GM19351 (cell line): ENCODE results near the gene ATP5F1D.

Experiments
- ATAC-seq: cut with Tn5 transposase; IDR thresholded peaks from one replicate; pipeline ENCODE4 v1.9.1; 2021; ENCODE audit warnings: mild to moderate bottlenecking, moderate library complexity; ENCODE audit not compliant: unreplicated experiment

Gene ATP5F1D

GRCh38 chr19:1278713-1279660 lies 37.4 kb downstream of the ATP5F1D start:
- ATAC-seq, result no peak

- no peak for ATAC-seq
These were observed 38.3 kb downstream of the ATP5F1D start for GRCh38 chr19:1279782-1280341.

GRCh38 chr19:1280636-1281568 lies 39.4 kb downstream of the ATP5F1D start:
- no peak for ATAC-seq

GRCh38 chr19:1281569-1282287 lies 40.2 kb downstream of the ATP5F1D start:
- ATAC-seq, result no peak

- ATAC-seq, result no peak
These were observed 41.1 kb downstream of the ATP5F1D start for GRCh38 chr19:1282588-1283206.

- ATAC-seq, result no peak
These were observed 41.8 kb downstream of the ATP5F1D start for GRCh38 chr19:1283207-1283916.

GRCh38 chr19:1283917-1284292 lies 42.4 kb downstream of the ATP5F1D start:
- no peak for ATAC-seq

DNA sequence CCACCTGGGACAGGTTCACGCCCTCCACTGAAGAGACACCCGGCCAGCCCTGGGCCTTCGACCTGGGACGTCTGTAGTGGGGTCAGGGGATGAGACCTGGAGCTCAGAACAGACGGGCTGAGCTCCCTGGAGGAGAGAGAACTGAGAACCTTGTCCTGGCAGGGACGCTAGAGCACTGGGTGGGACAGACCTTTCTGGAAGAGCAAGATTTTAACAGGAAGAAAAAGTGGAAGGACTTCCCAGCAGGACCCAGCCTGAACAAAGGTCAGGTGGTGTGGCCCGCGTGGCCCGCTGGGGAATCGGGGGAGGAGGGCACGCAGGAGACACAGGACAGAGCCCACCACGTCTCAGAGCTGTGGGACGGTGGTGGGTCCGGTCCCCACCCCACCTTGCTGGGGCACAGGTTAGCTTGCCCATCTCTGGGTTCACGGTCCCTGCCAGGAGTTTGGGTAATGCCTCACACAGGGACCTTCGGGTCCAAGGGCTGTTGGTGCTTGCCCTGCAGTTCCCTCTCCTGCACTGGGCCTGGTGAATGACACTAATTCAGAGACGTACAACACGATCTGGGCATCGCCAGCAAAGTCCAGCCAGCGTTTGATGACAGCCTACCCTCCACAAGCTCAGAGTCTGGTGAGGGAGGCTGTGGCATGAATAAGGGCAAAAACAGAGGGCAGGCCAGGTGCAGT lies 42.9 kb downstream of the ATP5F1D start:
- ATAC-seq, result no peak

DNA sequence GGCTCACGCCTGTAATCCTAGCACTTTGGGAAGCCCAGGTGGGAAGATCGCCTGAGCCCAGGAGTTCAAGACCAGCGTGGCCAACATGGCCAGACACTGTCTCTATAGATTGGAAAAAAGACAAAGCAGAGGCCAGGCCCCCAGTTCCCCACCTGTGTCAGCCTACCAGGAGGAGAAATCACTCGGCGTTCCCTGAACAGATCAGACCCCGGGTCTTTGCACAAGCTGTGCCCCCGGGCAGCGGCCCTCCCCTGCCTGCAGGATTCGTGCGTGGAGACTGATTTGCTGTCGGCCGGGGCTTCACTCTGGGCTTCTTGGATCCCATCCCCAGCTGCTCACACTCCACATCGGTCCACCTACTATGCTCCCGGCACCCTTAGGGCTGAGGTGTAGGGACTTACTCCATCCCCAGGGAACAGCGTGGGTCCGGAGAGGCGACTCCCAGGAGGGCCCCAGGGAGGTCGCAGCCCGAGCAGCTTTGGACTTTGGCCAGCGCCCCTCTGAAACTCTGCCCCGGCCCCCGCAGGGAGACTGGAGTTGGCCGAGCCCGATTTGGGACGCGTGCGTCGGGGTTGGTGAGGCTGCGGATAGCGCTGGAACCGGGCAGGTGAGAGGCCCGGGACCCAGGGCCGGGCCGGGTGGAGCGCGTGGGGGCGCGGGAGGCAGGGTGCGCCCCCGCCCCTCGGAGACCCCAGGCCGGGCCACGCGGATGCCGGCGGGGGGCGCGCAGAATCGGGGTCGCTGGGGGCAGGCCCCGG lies 43.6 kb downstream of the ATP5F1D start:
- no peak for ATAC-seq

DNA sequence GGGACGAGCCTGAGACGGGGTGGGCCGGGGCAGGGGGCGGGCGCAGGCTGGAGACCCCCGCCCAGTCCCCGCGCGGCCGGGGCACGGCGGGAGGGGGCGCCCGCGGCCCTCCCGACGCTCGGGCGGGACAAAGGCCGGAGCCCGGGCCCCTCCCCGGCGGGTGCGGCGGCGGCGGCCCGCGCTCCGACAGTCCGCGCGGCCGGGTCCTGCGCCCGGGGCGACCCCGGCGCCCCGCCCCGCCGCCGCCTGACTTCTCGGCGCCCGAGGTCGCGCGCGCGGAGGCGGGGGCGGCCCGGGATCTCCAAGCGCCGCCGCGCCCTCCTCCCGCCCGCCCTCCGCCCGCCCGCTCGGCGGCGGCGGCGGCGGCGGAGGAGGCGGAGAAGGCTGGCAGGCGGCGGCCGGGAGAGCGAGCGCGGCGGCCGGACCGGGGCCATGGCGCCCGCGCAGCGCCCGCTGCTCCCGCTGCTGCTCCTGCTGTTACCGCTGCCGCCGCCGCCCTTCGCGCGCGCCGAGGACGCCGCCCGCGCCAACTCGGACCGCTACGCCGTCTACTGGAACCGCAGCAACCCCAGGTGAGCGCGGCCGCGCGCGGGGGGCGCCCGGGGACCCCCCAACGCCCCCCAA lies 44.3 kb downstream of the ATP5F1D start, which contains the start of gene EFNA2:
EFNA2 (plus strand) TSS at position 137 of the 624 bp plus-strand sequence; CDS start at position 433, 296 bp downstream.
- ATAC-seq, result no peak

DNA sequence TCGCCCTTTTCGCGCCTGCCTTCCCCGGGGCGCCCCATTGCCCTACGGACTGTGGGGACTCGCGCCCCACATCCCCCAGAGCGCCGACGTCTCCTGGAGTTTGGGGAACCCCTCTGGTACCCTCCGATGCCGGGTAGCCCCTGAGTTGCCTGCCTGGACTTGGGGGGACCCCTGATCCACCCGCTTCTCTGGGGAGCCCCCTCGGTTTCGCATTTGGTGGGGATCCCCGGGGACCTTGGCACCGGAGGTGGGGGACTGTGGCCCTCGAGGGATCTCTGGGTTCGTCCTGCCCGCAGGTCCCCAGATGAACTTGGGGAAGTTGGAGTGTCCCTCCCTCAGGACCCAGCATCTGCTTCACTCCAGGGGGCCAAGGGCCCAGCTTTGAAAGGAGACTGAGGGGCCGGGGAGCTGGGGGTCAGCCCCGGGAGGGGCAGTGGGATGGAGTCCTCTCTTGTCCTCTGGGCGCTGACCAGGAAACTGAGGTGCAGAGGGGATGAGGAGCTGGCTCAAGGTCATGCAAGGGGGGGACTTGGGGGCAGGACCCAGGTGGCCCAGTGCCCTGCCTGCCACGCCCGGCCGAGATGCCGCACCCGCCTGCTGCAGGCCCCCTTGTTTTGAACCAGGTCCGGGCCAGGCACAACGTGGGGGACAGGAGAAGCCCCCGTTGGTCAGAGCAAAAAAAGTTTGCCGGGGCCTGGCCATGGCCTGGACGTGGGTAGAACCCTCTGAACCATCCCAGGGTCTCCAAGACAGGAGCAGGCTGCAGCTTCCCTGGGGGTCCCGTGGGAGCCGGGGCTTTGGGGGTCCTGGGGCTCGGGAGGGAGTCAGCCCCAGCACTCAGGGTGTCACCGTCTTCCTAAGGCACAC lies 45.2 kb downstream of the ATP5F1D start:
- ATAC-seq, result no peak

DNA sequence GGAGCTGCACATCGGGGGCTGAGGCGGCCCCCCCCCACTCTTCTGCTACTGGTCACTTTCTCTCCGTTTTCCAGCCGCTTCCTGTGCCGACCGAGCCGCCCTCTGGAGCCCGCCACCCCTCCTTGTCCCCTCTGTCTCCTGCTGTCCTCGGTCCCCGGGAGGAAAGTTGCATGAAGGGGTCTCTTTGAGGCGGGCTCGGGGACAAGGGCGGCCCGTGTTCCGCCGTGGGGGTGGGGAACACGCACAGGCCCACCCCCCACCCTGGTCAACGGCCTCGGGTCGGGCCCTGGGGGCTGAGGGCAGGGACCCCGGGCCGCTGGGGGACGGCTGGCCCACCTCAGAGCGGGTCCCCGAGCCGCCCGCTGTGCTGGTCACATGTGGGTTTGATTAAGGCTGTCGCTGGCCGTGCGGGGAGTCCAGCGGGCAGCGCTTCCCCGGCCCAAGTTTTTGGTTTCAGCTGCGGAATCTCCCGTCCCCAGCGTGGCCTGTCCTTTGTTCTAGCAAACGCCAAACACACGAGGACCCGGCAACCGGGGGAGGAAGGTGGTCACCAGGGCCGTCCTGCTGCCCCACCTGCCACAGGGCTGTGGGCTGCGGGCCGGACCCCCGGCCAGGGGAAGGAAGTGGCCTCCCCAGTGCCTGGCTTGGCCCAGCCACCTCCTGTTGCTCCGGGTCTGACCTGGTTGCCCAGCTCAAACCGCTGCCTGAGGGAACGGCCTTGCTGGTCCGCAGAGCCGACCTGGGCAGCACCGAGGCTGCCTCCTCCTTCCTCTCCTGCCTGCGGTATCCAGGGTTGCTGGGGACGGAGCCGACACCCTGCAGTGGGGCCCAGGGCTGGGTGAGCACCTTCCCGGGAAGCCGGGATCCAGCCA lies 46.0 kb downstream of the ATP5F1D start:
- ATAC-seq, result no peak

GRCh38 chr19:1288226-1288612 lies 46.7 kb downstream of the ATP5F1D start:
- ATAC-seq, result no peak

GRCh38 chr19:1288833-1289685 lies 47.5 kb downstream of the ATP5F1D start:
- no peak for ATAC-seq

DNA sequence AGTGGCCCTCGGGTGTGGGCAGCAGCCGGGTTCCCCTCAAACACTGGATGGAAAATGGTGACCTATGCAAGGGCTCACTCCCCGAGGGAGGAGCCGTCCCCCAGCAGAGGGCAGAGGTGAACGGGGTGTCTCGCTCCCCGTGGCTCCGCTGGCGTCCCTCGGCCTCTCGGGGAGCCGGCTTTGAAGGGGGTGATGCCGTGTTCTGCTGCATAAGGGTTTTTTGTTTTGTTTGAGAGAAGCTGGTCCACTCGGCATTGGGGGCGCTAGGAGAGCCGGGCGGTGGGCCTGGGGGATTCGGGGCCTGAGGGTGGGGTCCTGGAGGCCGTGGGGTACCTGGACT lies 48.1 kb downstream of the ATP5F1D start:
- ATAC-seq, result no peak
